ENCODE results near the gene FLYWCH2.
"Not testable (repeated sequence)": the region's sequence is repeated elsewhere in the genome, so short reads cannot be mapped to it uniquely, and the experiment has no call there.

The FLYWCH2 gene

DNA sequence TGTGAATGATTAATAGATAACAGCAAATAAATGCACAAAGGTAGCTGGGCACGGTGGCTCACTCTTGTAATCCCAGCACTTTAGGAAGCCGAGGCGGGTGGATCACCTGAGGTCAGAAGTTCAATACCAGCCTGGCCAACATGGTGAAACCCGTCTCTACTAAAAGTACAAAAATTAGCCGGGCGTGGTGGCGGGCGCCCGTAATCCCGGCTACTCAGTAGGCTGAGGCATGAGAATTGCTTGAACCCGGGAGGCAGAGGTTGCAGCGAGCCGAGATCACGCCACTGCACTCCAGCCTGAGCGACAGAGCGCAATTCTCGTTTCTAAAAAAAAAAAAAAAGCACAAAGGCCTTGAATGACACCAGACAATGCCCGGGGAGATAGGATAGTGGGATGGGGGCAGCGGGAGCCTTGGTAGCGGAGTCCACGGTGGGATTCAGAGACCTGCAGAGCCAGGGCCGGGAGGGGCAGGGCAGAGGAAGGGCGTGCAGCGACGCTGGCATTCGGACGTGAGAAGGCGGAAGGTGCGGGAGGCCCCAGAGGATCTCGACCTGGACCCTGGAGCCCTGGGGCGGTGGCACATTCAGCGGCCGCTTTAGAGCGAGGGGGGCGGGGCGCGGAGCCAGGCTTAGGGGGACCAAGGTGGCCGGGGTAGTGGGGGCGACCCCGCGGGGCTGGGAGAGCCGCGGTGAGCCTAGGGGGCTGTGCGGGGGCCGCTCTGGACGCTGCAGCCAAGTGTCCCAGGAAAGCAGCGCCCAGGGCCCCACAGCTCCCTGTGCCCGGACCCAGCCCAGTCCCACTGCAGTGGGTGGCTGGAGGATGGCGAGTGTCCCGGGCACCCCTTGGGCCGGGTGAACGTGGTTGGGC lies 999 bp upstream of the FLYWCH2 start:
- in situ Hi-C loops (cut with MboI; ENCODE audit: low sequenced_read_pairs) = no loop called here

DNA sequence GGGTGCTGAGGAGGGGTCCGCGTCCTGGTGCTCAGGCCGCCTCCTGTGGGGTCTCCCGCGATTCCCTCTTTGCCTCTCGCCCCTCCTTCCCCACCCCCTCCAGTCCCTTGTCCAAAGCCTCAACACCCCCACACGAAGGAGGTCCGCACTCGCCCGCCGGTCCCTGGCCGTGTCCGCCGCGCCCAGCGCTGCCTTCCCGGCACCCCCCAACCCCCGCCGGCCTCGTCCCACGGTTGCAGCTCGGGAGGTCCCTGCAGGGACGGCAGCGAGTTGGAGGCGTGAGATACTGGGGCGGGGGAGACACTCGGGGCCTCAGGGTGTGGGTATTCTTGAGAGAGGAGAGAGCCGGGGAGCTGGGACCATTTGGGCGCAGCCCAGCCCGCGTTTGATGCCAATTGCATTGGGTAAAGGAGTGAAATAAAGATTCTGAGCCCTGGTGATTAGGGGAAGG lies 468 bp downstream of the FLYWCH2 start:
- in situ Hi-C loops (cut with MboI; ENCODE audit: low sequenced_read_pairs) = no loop called here

DNA sequence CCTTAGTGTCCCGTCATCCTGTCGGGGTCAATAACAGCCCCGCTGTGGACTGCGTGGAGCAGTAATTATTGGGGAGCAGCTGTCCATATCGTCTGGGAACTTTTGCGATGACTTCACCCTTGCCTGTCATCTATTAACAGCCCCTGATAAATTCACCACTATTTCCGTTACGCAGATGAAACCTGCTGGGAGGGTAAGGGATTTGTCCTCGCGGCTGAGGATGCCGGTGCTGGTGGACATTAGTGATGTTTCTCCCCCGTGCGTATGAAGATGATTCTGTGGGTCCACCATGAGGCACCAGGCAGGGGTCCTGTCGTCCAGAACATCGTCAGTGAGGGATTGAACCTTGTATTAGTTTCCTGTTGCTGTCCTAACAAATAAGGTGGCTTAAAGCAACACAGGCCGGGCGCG lies 1.0 kb downstream of the FLYWCH2 start:
- in situ Hi-C loops (cut with MboI; ENCODE audit: low sequenced_read_pairs) = no loop called here

DNA sequence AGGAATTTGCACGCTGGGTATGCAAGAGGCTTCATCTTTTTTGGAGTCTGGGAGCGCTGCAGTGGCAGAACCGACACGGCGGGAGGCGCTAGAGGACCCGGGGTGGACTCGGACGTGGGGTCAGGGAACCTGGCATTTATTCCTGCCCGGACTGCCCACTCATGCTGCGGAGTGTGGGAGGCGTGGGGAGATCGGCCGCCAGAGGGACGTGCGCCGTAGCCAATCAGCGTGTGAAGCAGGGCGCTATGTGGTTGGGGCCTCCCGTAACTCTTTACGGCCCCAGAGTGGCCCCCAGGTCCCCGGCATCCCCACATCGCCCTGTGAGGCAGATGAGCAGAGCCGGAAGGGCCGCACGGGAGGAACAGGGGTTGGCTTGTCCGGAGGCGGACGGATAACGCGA lies 11.2 kb downstream of the FLYWCH2 start:
- in situ Hi-C loops (cut with MboI; ENCODE audit: low sequenced_read_pairs) = no loop called here

DNA sequence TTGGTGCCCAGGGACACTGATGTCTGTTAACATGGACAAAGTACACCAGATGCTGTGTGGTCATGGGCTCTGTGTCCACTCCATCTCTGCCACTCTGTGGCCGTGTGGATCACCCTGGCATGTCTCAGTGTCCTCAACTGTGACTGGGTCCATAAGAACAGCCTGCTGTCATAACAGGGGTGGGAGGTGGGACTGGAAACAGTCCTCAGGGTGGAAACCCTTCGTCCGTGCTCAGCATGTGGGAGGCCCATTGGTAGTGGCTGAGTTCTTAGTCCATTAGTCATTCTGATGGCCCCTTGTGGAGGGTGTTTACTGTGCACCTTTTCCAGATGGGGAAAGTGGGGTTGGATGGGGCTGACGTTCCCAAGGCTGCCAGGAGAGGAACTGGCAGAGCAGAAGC lies 12.8 kb downstream of the FLYWCH2 start:
- in situ Hi-C loops (cut with MboI; ENCODE audit: low sequenced_read_pairs) = no loop called here

DNA sequence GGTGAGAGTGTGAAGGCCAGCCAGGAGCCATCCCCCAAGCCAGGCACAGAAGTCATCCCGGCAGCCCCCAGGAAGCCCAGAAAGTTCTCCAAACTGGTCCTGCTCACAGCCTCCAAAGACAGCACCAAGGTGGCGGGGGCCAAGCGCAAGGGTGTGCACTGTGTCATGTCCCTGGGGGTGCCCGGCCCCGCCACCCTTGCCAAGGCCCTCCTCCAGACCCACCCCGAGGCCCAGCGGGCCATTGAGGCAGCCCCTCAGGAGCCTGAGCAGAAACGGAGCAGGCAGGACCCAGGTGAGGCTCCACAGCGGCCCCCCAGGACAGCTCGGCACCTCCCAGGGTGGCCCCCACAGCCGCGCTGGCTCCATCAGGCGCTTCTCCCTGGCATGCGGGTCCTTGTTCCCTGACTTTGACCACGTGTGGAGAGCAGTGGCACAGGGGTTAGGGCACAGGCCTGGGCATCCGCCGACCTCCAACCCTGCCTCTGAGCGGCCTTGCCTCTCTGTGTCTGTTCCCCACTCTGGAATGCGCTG lies 13.5 kb downstream of the FLYWCH2 start:
- in situ Hi-C loops (cut with MboI; ENCODE audit: low sequenced_read_pairs) = no loop called here

DNA sequence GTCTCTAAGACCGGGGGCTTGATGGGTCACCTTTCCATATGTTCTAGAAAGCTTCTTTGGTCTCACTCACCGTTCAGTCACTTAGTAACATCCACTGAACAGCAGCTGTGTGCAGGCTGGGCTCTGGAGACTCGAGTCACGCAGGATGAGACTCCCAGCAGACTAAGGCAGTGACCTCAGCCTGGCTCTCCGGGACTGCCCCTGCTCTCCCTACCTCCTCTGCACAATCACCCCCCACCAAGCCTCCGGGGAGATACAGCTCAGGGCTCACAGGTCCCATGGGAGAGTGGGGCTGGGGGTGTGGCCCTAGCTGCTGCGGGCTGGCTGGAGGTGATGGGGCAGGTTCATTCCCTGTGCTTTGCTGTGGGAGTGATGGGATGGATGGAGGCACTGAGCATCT lies 14.1 kb downstream of the FLYWCH2 start:
- in situ Hi-C loops (cut with MboI; ENCODE audit: low sequenced_read_pairs) = no loop called here

DNA sequence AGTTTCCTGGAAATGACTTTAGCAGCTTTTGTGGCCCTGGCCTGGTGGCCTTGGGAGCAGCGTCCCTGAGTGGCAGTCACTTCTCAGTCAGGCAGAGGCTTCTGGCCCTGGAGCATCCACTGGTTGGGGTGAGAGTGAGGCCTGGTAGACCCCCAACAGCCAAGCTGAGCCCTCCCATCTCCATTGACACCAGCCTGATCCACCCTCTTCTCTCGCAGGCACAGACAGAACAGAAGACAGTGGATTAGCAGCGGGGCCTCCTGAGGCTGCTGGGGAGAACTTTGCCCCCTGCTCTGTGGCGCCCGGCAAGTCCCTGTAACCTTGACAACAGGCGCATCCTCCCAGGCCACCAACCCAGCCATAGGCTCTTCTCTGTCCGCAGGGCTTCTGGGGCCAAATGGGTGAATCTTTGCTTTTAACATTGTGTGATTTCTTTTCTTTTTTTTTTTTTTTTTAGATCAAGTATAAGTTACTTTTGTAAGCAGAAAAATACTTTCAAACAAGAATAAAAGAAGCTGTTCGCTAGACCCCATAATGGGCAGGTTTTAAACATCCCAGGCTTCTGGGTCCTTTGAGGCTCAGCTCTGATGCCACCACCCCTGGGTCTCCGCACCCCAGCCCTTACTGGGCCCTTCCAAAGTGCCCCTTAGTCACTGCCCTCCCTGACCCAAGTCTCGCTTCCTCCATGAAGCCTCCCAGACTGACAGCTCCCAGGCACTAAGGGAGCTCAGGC lies 16.0 kb downstream of the FLYWCH2 start:
- in situ Hi-C loops (cut with MboI; ENCODE audit: low sequenced_read_pairs) = no loop called here

DNA sequence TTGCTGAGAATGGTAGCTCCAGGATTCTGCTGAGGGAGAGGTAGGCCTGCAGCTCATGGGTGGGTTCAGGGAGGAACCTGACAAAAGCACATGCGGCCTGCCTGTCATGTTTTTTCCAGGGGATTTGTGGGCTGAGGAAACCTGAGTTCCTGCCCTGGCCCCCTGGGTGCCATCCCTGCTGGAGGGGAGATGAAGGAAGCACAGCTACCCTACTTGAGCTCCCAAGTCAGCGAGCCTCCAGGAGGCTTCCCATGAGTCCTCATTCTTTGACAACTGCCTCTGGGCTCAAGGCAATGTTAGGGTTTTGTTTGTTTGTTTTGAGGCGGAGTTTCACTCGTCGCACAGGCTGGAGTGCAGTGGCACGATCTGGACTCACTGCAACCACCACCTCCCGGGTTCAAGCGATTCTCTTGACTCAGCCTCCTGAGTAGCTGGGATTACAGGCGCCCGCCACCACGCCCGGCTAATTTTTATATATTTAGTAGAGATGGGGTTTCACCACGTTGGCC lies 16.6 kb downstream of the FLYWCH2 start:
- in situ Hi-C loops (cut with MboI; ENCODE audit: low sequenced_read_pairs) = no loop called here

DNA sequence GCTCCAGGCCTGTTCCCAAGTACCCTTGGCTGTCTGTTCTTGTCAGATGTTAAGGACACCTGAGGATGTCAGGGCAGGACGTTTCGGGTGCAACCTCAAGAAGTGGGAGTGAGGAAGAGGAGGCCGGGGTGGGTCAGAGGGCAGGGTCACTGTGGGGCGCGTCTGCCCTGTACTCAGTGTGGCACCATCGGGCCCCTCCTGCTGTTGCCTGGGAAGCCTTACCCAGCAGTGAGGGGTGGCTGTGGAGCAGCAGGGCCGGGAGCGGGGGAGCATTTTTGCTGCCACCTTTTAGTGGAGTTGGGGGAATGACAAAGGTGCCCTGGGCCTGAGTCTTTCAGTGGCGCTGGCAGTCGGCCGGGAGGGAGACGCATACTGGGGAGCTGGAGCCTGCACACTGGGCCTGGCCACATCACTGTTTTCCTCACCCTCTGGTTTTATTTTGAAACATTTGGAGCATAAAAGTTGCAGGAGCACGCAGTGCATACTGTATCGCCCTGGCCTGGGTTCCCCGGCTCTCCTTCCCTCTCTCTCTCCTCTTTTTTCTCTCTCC lies 17.6 kb downstream of the FLYWCH2 start:
- in situ Hi-C loops (cut with MboI; ENCODE audit: low sequenced_read_pairs) = no loop called here

DNA sequence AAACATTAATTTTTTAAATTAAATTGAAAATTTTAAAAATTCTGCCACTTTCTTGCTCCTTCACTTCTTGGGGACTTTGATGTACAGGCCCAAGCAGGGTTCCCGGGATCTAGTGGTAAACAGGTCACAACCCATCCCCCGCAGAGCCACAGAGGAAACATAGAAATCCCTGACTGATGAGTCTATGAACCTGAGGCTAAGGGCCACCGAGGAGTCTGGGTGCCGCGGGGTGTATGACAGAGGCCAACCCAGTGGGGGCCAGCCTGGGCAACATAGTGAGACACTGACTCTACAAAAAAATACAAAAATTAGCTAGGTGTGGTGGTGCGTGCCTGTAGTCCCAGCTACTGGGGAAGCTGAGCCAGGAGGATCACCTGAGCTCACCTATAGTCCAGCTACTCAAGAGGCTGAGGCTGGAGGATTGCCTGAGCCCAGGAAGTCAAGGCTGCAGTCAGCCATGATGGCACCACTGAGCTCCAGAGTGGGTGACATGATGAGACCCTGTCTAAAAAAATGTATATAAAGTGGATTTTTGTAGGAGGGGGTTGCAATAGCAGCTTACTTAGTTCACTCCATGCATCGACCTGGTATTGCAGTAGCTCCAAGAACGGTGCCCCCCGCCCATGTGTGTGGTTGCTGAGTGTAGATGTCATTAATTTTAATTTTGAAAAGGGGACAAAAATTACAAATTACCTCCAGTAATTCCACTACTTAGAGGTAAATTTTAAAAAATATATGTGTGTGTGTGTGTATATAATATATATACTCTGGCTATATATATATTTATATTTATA lies 19.5 kb downstream of the FLYWCH2 start:
- in situ Hi-C loops (cut with MboI; ENCODE audit: low sequenced_read_pairs) = no loop called here

DNA sequence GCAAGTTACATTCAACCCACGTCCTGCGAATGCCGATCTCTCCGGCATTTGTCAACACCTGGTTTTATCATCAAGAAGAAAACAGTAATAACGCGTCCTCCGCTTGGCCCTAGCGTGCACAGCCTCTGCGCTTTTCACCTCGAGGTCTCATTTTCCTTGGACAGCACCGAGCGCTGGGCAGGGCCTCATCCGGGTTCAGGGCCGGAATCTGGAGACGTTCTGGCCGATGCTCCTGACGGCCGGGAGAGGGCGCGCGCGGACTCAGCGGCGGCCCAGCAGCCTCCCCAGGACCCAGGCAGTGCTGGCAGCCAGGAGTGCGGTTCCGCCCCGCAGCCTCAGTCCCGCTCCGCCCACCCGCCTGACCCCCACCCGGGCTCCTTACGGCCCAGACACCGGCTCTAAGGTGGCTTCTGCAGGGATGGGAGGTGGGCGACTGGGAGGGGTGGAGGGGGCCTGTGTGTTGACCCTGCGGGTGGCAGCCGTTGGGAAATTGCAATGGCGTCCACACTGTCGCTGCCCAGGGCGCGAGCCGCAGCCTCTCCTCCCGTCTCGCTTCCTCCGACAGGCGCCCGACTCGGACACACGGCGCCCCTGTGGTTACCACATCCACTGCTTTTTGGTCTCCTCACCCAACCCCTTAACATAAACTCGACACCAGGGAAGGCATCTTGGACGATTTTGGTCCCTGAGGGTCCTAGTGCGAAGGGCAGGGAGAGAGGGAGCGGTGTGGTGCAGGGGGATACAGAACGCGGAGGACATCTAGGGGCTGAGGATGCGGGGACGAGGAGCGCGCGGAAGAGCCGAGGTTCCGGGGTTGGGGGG lies 21.3 kb downstream of the FLYWCH2 start:
- in situ Hi-C loops (cut with MboI; ENCODE audit: low sequenced_read_pairs) = no loop called here

DNA sequence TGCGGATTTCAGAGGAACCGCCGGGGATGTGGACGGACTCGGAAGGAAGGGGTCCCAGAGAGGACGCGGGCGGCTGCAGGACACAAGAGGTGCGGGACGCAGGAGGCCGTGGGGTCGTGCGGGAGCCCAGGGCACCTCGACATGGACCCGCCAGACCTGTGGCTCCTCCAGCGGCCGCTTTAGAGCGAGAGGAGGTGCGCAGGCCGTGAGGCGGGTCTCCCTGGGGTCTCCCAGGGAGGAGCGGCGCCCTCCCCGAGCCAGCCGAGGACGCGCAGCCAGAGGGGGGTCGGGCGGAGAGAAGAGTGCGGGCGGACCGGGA lies 21.9 kb downstream of the FLYWCH2 start:
- in situ Hi-C loops (cut with MboI; ENCODE audit: low sequenced_read_pairs) = no loop called here

DNA sequence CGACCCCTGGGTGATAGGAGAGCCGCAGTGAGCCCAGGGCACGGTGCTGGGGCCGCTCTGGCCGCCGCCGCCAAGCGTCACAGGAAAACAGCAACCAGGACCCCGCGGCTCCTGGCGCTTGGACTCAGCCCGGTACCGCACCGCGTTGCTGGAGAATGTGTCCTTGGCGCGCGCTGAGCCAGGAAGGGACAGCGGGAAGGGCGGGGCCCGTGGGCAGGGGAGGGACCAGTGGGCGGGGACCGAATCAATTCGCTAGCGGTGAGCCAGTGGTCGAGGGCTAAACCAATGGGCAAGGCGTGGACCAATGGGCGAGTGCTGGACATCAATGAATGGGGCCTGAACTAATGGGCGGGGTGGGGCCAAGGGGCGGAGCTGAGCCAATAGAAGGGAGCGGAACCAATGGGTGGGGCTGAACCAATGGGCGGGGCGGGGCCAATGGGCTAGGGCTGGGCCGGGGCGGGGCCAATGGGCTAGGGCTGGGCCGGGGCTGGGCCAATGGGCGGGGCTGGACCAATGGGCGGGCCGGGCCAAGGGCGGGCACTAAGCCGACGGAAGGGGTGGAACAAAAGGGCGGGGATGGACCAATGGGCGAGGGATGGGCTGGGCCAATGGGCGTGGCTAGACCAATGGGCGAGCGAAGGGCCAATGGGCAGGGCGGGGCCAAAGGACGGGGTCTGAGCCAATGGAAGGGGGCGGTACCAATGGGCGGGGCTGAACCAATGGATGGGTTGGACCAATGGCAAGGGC lies 22.4 kb downstream of the FLYWCH2 start:
- in situ Hi-C loops (cut with MboI; ENCODE audit: low sequenced_read_pairs) = no loop called here

DNA sequence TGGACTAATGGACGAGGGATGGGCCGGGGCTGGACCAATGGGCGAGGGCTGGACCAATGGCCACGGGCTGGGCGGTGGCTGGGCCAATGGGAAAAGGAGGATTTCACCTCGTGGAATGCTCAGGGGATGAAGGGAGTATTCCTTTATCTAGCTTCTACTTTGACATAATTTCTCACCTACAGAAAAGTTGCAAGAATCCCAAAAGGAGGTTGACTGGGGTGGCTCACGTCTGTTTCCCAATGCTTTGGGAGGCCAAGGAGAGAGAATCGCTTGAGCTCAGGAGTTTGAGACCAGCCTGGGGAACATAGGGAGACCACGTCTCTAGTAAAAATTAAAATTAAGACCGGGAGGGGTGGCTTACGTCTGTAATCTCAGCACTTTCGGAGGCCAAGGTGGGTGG lies 23.0 kb downstream of the FLYWCH2 start:
- in situ Hi-C loops (cut with MboI; ENCODE audit: low sequenced_read_pairs) = no loop called here

DNA sequence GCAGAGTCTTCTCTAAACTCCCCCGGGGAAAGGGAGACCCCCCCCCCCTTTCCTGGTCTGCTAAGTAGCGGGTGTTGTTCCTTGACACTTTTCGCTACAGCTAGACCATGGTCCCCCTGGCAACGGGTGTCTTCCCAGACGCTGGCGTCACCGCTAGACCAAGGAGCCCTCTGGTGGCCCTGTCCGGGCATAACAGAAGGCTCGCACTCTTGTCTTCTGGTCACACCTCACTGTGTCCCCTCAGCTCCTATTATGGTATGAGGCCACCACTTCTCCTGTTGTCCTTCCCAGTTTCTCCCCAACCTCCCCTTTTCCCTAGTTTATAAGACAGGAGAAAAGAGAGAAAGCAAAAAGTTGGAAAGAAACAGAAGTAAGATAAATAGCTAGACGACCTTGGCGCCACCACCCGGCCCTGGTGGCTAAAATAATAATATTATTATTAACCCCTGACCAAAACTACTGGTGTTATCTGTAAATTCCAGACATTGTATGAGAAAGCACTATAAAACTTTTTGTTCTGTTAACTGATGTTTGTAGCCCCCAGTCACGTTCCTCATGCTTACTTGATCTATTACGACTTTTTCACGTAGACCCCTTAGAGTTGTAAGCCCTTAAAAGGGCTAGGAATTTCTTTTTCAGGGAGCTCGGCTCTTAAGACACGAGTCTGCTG lies 24.2 kb downstream of the FLYWCH2 start:
- in situ Hi-C loops (cut with MboI; ENCODE audit: low sequenced_read_pairs) = not testable (repeated sequence)

DNA sequence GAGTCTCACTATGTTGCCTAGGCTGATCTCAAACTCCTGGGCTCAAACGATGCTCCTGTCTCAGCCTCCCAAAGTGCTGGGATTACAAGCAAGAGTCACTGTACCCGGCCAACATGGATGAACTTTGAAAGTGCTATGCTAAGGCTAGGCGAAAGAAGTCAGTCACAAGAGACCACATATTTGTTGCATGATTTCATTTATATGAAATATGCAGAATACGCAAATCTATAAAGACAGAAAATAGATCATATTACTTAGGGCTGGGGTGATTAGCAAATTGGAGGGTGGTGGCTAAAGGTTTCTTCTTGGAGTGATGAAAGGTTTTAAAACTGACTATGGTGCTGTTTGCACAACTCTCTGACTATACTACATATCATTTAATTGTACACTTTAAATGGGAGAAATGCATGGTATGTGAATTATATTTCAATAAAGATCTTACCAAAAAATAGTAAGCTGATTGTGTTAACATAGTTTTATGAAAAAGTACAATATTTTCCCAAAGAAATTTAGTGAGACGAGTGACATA lies 27.5 kb downstream of the FLYWCH2 start:
- in situ Hi-C loops (cut with MboI; ENCODE audit: low sequenced_read_pairs) = no loop called here

DNA sequence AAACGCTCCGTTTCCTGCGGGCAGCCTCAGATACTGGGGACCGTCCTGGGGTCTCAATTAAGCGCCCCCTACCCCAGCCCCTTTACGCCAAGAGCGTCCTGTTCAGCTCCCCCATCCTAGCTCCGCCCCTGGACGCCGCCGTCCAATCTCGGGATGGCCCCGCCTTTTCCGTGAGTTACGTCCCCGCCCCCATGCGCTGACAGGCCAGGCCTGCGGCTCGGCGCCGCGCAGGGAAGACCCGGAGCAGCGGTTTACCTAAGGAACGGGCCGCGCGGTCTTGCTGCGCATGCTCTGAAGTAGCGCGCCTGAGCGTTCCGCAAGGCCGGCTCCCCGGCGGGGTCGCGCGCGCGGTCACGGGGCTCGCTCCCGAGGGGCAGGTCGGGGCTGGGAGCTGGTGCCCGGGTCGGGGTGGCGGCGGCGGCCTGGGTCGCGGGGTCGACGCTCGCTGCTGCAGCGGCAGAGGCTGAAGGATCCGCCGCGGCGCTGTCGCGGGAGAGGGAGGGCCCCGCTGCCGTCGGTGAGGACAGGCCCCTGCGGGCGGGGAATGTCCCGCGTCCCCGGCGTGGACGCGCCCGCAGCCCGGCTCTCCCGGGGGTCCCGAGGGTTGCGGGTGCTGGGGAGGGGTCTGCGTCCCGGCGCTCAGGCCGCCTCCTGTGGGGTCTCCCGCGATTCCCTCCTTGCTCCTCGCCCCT lies 28.8 kb downstream of the FLYWCH2 start, which contains the start of gene FLYWCH1:
TSS of gene FLYWCH1 (plus strand) at position 294 of the 692 bp plus-strand sequence. CDS start 17,755 bp downstream, outside the sequence.
- in situ Hi-C loops (cut with MboI; ENCODE audit: low sequenced_read_pairs) = no loop called here

Data from hTERT RPE-1 (cell line).